H1 (cell line): ENCODE data around the gene PPP1R7. TPM values are rescaled to one million over a fixed set of nuclear protein-coding genes. Genes with fewer than 3 reads are reported as not detected.

Experiments
- CBX8 ChIP-seq: fragments of 300-800, 300-1000 bp; sonication (generic); IDR thresholded peaks from 2 replicates; pipeline ENCODE4 v1.7.1; 2016; ENCODE audit warnings: low read depth, low read length, borderline replicate concordance
- EZH2 ChIP-seq: fragments of 200-600 bp; sonication (generic); IDR thresholded peaks from 2 replicates; pipeline ENCODE4 v1.7.1; 2012; ENCODE audit warnings: low read depth, mild to moderate bottlenecking, moderate library complexity, low read length, inconsistent platforms; ENCODE audit not compliant: severe bottlenecking
- NRF1 ChIP-seq: IDR thresholded peaks from 2 replicates; pipeline ENCODE4 v1.6.1; 2011; ENCODE audit warnings: mild to moderate bottlenecking, low read depth, low read length, improper control_type of control experiment
- POLR2A ChIP-seq, 2 experiments: IDR thresholded peaks; 1 replicate in 1 of 2; 2 replicates in 1 of 2; pipeline ENCODE4 v1.6.1; 2011; ENCODE audit warnings: low read depth in 2 of 2, low read length in 2 of 2, mild to moderate bottlenecking in 2 of 2; ENCODE audit errors: control extremely low read depth in 1 of 2
- polyA plus RNA-seq, 7 experiments: library from polyadenylated mRNA; depleted of rRNA in 3 of 7; stranded (reverse) in 5 of 7; unstranded in 2 of 7; fragments of >200 nt in 5 of 7; fragments of 200-250 nt in 2 of 7; gene quantifications; 1 replicate in 5 of 7; 2 replicates in 1 of 7; 4 replicates in 1 of 7; pipeline versions ENCODE4 v1.2.1 to v1.2.3, GENCODE V29; 2011 to 2013; ENCODE audit warnings: missing spikeins in 2 of 7, mixed read lengths in 2 of 7
- total RNA-seq: library from RNA; stranded (reverse); fragmentation: NEBNext Ultra II Directional; extraction: Animal tissue kit (Norgen Biotek cat#: 25700); gene quantifications from 2 replicates; pipeline ENCODE4 v1.2.1, GENCODE V29; 2021

The PPP1R7 gene
- total and polyA plus RNA-seq, 2 of the 8 experiments (the other 6 are each of a cell fraction or from before 2014, with no cell fraction given) = 22.2 to 64.0 TPM

GRCh38 chr2:241112046-241112445 is 38.2 kb upstream of the PPP1R7 start (continued):
- TF ChIP-seq POLR2A (IDR thresholded peaks at IDR 0.05; ENCODE audit: control extremely low read depth in 1 of 2, low read depth in 2 of 2, low read length in 2 of 2) (no peak), NRF1 (no peak), EZH2 (no peak), CBX8 (no peak)
- TF ChIP-seq, all 59 proteins: peak for 0
